Measurements from ENCODE around the gene ARL5A.

ARL5A gene

DNA sequence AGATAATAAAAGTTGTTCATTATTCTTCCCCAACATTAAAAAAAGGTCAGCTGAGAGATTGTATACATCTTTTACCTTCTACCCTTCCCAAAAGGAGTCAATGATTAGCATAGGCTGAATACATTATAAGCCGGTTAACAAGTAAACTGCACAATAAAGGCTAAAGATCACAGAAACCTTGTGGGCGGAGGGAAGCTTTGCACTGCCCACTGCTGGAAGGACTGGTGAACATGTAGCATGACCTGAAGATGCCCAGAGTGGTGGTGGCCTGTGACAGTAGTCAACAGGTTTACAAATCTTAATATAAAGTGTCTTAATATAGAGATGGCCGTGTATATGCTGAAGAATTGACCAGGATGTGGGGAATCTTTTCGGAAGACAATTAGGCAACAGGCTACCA, 35.6 kb downstream of the ARL5A start:
- TF ChIP-seq, protein P1, sequence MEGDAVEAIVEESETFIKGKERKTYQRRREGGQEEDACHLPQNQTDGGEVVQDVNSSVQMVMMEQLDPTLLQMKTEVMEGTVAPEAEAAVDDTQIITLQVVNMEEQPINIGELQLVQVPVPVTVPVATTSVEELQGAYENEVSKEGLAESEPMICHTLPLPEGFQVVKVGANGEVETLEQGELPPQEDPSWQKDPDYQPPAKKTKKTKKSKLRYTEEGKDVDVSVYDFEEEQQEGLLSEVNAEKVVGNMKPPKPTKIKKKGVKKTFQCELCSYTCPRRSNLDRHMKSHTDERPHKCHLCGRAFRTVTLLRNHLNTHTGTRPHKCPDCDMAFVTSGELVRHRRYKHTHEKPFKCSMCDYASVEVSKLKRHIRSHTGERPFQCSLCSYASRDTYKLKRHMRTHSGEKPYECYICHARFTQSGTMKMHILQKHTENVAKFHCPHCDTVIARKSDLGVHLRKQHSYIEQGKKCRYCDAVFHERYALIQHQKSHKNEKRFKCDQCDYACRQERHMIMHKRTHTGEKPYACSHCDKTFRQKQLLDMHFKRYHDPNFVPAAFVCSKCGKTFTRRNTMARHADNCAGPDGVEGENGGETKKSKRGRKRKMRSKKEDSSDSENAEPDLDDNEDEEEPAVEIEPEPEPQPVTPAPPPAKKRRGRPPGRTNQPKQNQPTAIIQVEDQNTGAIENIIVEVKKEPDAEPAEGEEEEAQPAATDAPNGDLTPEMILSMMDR (IDR thresholded peaks at IDR 0.05; ENCODE audit: low read depth, low read length, missing control alignments): no peak
- DNase-seq (ENCODE audit: low read depth): no peak
- H3K4me3 ChIP-seq (ENCODE audit: low read depth, low read length): no peak overlapping the region

DNA sequence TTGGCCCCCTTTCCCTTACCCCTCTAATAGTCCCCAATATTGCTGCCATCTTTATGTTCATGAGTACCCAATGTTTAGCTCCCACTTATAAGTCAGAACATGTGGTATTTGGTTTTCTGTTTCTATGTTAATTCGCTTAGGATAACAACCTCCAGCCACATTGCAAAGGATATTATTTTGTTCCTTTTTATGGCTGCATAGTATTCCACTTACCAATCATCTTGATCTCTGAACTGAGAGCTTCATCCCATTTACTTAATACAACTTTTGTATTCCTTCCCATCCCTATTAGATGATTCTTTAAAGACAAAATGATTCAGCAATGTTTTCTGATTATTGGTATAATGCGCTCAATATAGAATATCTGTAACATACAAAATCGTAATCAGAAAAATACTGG, 36.7 kb downstream of the ARL5A start:
- DNase-seq (ENCODE audit: low read depth): no peak
- TF ChIP-seq, protein P1 (IDR thresholded peaks at IDR 0.05; ENCODE audit: low read depth, low read length, missing control alignments): no peak
- H3K4me3 ChIP-seq (ENCODE audit: low read depth, low read length): no peak overlapping the region

- TF ChIP-seq, protein P1 (IDR thresholded peaks at IDR 0.05; ENCODE audit: low read depth, low read length, missing control alignments): no peak
- no peak for DNase-seq (ENCODE audit: low read depth)
- H3K4me3 ChIP-seq (ENCODE audit: low read depth, low read length): no peak overlapping the region
Measured at GRCh38 chr2:151790689-151791088, 37.5 kb downstream of the ARL5A start.

GRCh38 chr2:151789055-151789834, 39.0 kb downstream of the ARL5A start:
- TF ChIP-seq, protein P1 (IDR thresholded peaks at IDR 0.05; ENCODE audit: low read depth, low read length, missing control alignments): no peak
- H3K4me3 ChIP-seq (ENCODE audit: low read depth, low read length): no peak overlapping the region
- no peak for DNase-seq (ENCODE audit: low read depth)

DNA sequence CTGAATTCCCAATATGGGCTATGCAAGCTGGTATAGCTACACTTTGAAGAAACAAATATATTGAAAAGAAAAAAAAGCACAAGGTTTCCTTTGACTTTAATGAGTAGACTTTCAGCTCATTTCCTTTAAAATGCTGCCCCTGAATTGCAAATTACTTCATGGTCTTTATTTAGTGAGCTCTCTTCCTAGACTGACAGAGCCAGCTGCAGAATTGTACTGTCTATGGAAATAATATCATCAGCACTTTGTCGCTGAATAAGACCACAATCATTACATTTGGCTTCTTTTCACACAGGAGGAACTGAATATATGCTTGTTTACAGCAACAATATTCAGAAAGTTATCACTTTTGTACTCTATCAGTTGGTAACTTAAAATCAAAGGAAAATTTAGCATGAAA, 41.7 kb downstream of the ARL5A start:
- H3K4me3 ChIP-seq (ENCODE audit: low read depth, low read length): no peak overlapping the region
- no peak for DNase-seq (ENCODE audit: low read depth)
- TF ChIP-seq, protein P1 (IDR thresholded peaks at IDR 0.05; ENCODE audit: low read depth, low read length, missing control alignments): no peak

DNA sequence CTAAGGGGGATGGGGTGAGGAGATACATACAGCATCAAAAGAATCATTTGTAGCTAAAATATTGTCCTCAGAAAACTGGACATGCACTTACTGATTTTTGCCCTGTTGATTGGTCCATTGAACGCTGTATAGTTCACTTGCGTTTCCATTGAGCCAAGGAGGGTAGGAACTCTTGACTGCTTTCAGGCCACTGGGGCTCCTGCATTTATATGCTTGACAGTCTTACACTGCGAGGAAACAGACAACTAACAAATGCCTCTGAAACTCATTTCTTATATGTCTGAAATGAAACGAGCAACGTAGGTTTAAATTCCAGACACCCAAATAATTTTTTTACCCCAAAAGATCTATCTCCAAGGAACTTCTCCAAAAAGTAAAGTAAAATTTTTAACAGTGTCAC, 42.1 kb downstream of the ARL5A start:
- no peak for DNase-seq (ENCODE audit: low read depth)
- TF ChIP-seq, protein P1 (IDR thresholded peaks at IDR 0.05; ENCODE audit: low read depth, low read length, missing control alignments): no peak
- H3K4me3 ChIP-seq (ENCODE audit: low read depth, low read length): no peak overlapping the region

GRCh38 chr2:151783133-151783520, 45.1 kb downstream of the ARL5A start:
- TF ChIP-seq, protein P1 (IDR thresholded peaks at IDR 0.05; ENCODE audit: low read depth, low read length, missing control alignments): no peak
- H3K4me3 ChIP-seq (ENCODE audit: low read depth, low read length): no peak overlapping the region
- DNase-seq (ENCODE audit: low read depth): no peak
